Kasumi-1 (cell line): ENCODE data around the gene RAMP3.
"Not testable (repeated sequence)": the region's sequence is repeated elsewhere in the genome, so short reads cannot be mapped to it uniquely, and the experiment has no call there.

Experiments used
- DNase-seq, 2 experiments: peaks; one replicate each; lab custom pipeline; 2025; lab: John Stamatoyannopoulos, UW

RAMP3 gene

GRCh38 chr7:45157653-45158401, at the start of gene RAMP3:
RAMP3 (plus strand) TSS chr7:45157791; CDS start chr7:45157829, 38 bp downstream.
- no peak for DNase-seq

- DNase-seq, result no peak
Observed at GRCh38 chr7:45108863-45109262, 48.7 kb upstream of the RAMP3 start.

- DNase-seq, result peak; percentile 97 to 99
Observed at GRCh38 chr7:45111298-45112223, 46.0 kb upstream of the RAMP3 start, which contains the start of gene TBRG4. TBRG4 (minus strand) TSS chr7:45111697; CDS start chr7:45109237, 2,460 bp downstream.

GRCh38 chr7:45112648-45113047, 44.9 kb upstream of the RAMP3 start:
- DNase-seq, result no peak

GRCh38 chr7:45114257-45114656, 43.3 kb upstream of the RAMP3 start:
- not testable (repeated sequence) for DNase-seq

- DNase-seq, result no peak
Observed at GRCh38 chr7:45114926-45115325, 42.7 kb upstream of the RAMP3 start.

GRCh38 chr7:45116048-45116447, 41.5 kb upstream of the RAMP3 start:
- DNase-seq, result no peak

GRCh38 chr7:45117582-45117981, 40.0 kb upstream of the RAMP3 start:
- DNase-seq, result no peak

- DNase-seq, result no peak
Observed at GRCh38 chr7:45118292-45118691, 39.3 kb upstream of the RAMP3 start.

- DNase-seq, result no peak
Observed at GRCh38 chr7:45118889-45119331, 38.7 kb upstream of the RAMP3 start.

GRCh38 chr7:45119550-45119949, 38.0 kb upstream of the RAMP3 start:
- DNase-seq, result no peak

- DNase-seq, result no peak
Observed at GRCh38 chr7:45122975-45123860, 34.4 kb upstream of the RAMP3 start.

GRCh38 chr7:45123913-45124710, 33.5 kb upstream of the RAMP3 start:
- no peak for DNase-seq

GRCh38 chr7:45125193-45125904, 32.2 kb upstream of the RAMP3 start:
- no peak for DNase-seq

GRCh38 chr7:45126201-45126600, 31.4 kb upstream of the RAMP3 start:
- no peak for DNase-seq

- no peak for DNase-seq
Observed at GRCh38 chr7:45126920-45127319, 30.7 kb upstream of the RAMP3 start.

GRCh38 chr7:45129181-45129800, 28.3 kb upstream of the RAMP3 start:
- no peak for DNase-seq

- DNase-seq, result no peak
Observed at GRCh38 chr7:45129906-45130305, 27.7 kb upstream of the RAMP3 start.

- no peak for DNase-seq
Observed at GRCh38 chr7:45130910-45131309, 26.7 kb upstream of the RAMP3 start.

GRCh38 chr7:45131891-45132290, 25.7 kb upstream of the RAMP3 start:
- DNase-seq, result no peak
